Keratinocyte (primary cell): ENCODE results near the gene INCA1. TPM values are rescaled to one million over a fixed set of nuclear protein-coding genes. Genes with fewer than 3 reads are reported as not detected.

Source experiments
- DNase-seq: peaks from one replicate; pipeline ENCODE4 v3.0.0-alpha.2; 2011; ENCODE audit warnings: low read depth, missing footprints, low spot score
- FAIRE-seq: peaks from 2 replicates; lab custom pipeline; 2011; peaks lifted over from hg19 to GRCh38; lab: Jason Lieb, UNC
- H2AFZ ChIP-seq: 2 replicates; pipeline ENCODE4 v1.6.0; 2012; ENCODE audit warnings: low read length, control low read depth, inconsistent platforms; ENCODE audit not compliant: control insufficient read depth
- H3K27ac ChIP-seq: 2 replicates; pipeline ENCODE4 v1.5.1; 2011; ENCODE audit warnings: low read length; ENCODE audit not compliant: control insufficient read depth, insufficient read depth
- H3K27me3 ChIP-seq: 3 replicates; pipeline ENCODE4 v1.6.0; 2011; ENCODE audit warnings: low read length; ENCODE audit not compliant: control insufficient read depth, insufficient read depth; ENCODE audit errors: extremely low read depth
- H3K36me3 ChIP-seq, 2 experiments: 2 replicates in 1 of 2; 3 replicates in 1 of 2; pipeline ENCODE4 v1.5.1; 2011; ENCODE audit warnings: low read length in 2 of 2, mild to moderate bottlenecking in 1 of 2; ENCODE audit not compliant: control insufficient read depth in 2 of 2, insufficient read depth in 2 of 2; ENCODE audit errors: extremely low read depth in 1 of 2
- H3K4me1 ChIP-seq: 3 replicates; pipeline ENCODE4 v1.5.1; 2011; ENCODE audit warnings: low read length; ENCODE audit not compliant: control insufficient read depth, insufficient read depth; ENCODE audit errors: extremely low read depth
- H3K4me2 ChIP-seq: 3 replicates; pipeline ENCODE4 v1.6.0; 2011; ENCODE audit warnings: low read depth, low read length; ENCODE audit not compliant: control insufficient read depth, insufficient read depth; ENCODE audit errors: extremely low read depth
- H3K4me3 ChIP-seq, 3 experiments: fragments of 200-600 bp in 1 of 3; sonication (generic) in 1 of 3; 2 replicates in 2 of 3; 3 replicates in 1 of 3; pipeline ENCODE4 v1.5.1; 2011 to 2016; ENCODE audit warnings: low read length in 3 of 3, mild to moderate bottlenecking in 3 of 3, control low read depth in 2 of 3, inconsistent platforms in 1 of 3, low read depth in 1 of 3, mixed read lengths in 1 of 3, mixed run types in 1 of 3, moderate library complexity in 1 of 3; ENCODE audit not compliant: control insufficient read depth in 2 of 3, insufficient read depth in 2 of 3; ENCODE audit errors: extremely low read depth in 1 of 3
- H3K79me2 ChIP-seq: 2 replicates; pipeline ENCODE4 v1.6.0; 2012; ENCODE audit warnings: low read length; ENCODE audit not compliant: control insufficient read depth, insufficient read depth
- H3K9ac ChIP-seq: 3 replicates; pipeline ENCODE4 v1.6.0; 2011; ENCODE audit warnings: low read length; ENCODE audit not compliant: control insufficient read depth, insufficient read depth; ENCODE audit errors: extremely low read depth
- H3K9me1 ChIP-seq: 3 replicates; pipeline ENCODE4 v1.6.0; 2011; ENCODE audit warnings: low read length; ENCODE audit not compliant: control insufficient read depth, insufficient read depth; ENCODE audit errors: extremely low read depth
- H3K9me3 ChIP-seq: 2 replicates; pipeline ENCODE4 v1.5.1; 2012; ENCODE audit warnings: low read depth, low read length; ENCODE audit not compliant: control insufficient read depth
- H4K20me1 ChIP-seq: 3 replicates; pipeline ENCODE4 v1.6.0; 2011; ENCODE audit warnings: low read length; ENCODE audit not compliant: control insufficient read depth, insufficient read depth; ENCODE audit errors: extremely low read depth
- CTCF ChIP-seq, 3 experiments: IDR thresholded peaks in 1 of 3; conservative IDR thresholded peaks in 1 of 3; optimal IDR thresholded peaks in 1 of 3; 2 replicates in 2 of 3; 3 replicates in 1 of 3; pipeline versions ENCODE3 to v1.5.1; 2011; ENCODE audit warnings: low read length in 3 of 3, mild to moderate bottlenecking in 3 of 3, moderate library complexity in 2 of 3, control low read depth in 1 of 3, inconsistent platforms in 1 of 3; ENCODE audit not compliant: insufficient read depth in 2 of 3; ENCODE audit errors: extremely low read depth in 1 of 3
- EZH2 ChIP-seq: IDR thresholded peaks from one replicate; pipeline ENCODE4 v1.6.1; 2012; ENCODE audit warnings: inconsistent platforms, mild to moderate bottlenecking, low read length, moderate library complexity
- dilution Hi-C: fragments of 300-500 bp; cut with MboI; formaldehyde crosslinking; loops from one replicate; pipeline ENCODE4 v1.7.0; 2020; ENCODE audit warnings: low sequenced_read_pairs; ENCODE audit not compliant: extremely low pct_ligation_motif_present
- polyA plus RNA-seq, 5 experiments: library from polyadenylated mRNA; depleted of rRNA in 3 of 5; stranded (reverse) in 3 of 5; stranded (forward) in 1 of 5; unstranded in 1 of 5; fragments of >200 nt; gene quantifications; 1 replicate in 1 of 5; 2 replicates in 3 of 5; 3 replicates in 1 of 5; pipeline versions ENCODE4 v1.2.1 to v1.2.3, GENCODE V29; 2011 to 2012; ENCODE audit warnings: missing spikeins in 2 of 5, low read depth in 1 of 5, low replicate concordance in 1 of 5

Gene INCA1
- polyA plus RNA-seq, 1 donor (not counting 4 experiments of a cell fraction or from before 2014, with no cell fraction given), result 0.21 TPM

- peak overlapping the region; percentile 95 for H3K4me2 ChIP-seq
- no peaks in the 10 kb centered on the region for H3K27me3 ChIP-seq
- H3K9me1 ChIP-seq, result no peaks in the 10 kb centered on the region
- TF ChIP-seq CTCF (optimal IDR thresholded peaks at IDR 0.05 in 1 of 3, IDR thresholded peaks at IDR 0.05 in 1 of 3, conservative IDR thresholded peaks at IDR 0.05 in 1 of 3; ENCODE audit: extremely low read depth in 1 of 3, insufficient read depth in 2 of 3, low read length in 3 of 3) (no peak), EZH2 (no peak)
- no peaks in the 10 kb centered on the region for H3K9me3 ChIP-seq
- peaks cover 20 to 27% of the 10 kb centered on the region in 2 experiments for H3K36me3 ChIP-seq
- H2AFZ ChIP-seq, result peak overlapping the region; percentile 49
- peak overlapping the region; percentile 99 for H3K27ac ChIP-seq
- H3K4me3 ChIP-seq, result peak overlapping the region; percentile 71 to 94 (median 92)
- peak overlapping the region; percentile 97 for H3K9ac ChIP-seq
- DNase-seq (no peak), FAIRE-seq (no peak)
- H4K20me1 ChIP-seq, result no peaks in the 10 kb centered on the region
- peaks cover 31% of the 10 kb centered on the region for H3K4me1 ChIP-seq
- dilution Hi-C loops, result no loop called here
- H3K79me2 ChIP-seq, result peaks cover 5% of the 10 kb centered on the region
Observed at GRCh38 chr17:4968486-4969046, 28.8 kb downstream of the INCA1 start.

GRCh38 chr17:4967539-4968485 is 29.5 kb downstream of the INCA1 start, which contains the start of gene SPAG7:
Gene SPAG7 (minus strand): TSS chr17:4967817. CDS start chr17:4967804, 13 bp downstream.
- no peaks in the 10 kb centered on the region for H3K9me1 ChIP-seq
- peak within 1 kb of the TSS; percentile 84 for H2AFZ ChIP-seq

More at GRCh38 chr17:4967539-4968485, 29.5 kb downstream of the INCA1 start, which contains the start of gene SPAG7:
- H3K4me3 ChIP-seq, result peak within 1 kb of the TSS; percentile 71 to 94 (median 92)
- no peaks in the 10 kb centered on the region for H3K27me3 ChIP-seq
- peak within 1 kb of the TSS; percentile 99 for H3K27ac ChIP-seq
- peaks cover 14 to 25% of the 10 kb centered on the region in 2 experiments for H3K36me3 ChIP-seq
- no peak for DNase-seq
- TF ChIP-seq EZH2, result no peak
- no peak for TF ChIP-seq CTCF (optimal IDR thresholded peaks at IDR 0.05 in 1 of 3, IDR thresholded peaks at IDR 0.05 in 1 of 3, conservative IDR thresholded peaks at IDR 0.05 in 1 of 3; ENCODE audit: extremely low read depth in 1 of 3, insufficient read depth in 2 of 3, low read length in 3 of 3)
- peak within 1 kb of the TSS; percentile 95 for H3K4me2 ChIP-seq
- H4K20me1 ChIP-seq, result no peaks in the 10 kb centered on the region
- peaks cover 31% of the 10 kb centered on the region for H3K4me1 ChIP-seq
- dilution Hi-C loops, result no loop called here
- peaks cover 5% of the 10 kb centered on the region for H3K79me2 ChIP-seq
- no peak for FAIRE-seq
- peak within 1 kb of the TSS; percentile 97 for H3K9ac ChIP-seq
- H3K9me3 ChIP-seq, result no peaks in the 10 kb centered on the region
